GM21786 (cell line): ENCODE data around the gene FGD2.
"Not testable (repeated sequence)": the region's sequence is repeated elsewhere in the genome, so short reads cannot be mapped to it uniquely, and the experiment has no call there.

Experiments used
- ATAC-seq: cut with Tn5 transposase; IDR thresholded peaks from one replicate; pipeline ENCODE4 v1.9.1; 2021; ENCODE audit not compliant: unreplicated experiment

The FGD2 gene

DNA sequence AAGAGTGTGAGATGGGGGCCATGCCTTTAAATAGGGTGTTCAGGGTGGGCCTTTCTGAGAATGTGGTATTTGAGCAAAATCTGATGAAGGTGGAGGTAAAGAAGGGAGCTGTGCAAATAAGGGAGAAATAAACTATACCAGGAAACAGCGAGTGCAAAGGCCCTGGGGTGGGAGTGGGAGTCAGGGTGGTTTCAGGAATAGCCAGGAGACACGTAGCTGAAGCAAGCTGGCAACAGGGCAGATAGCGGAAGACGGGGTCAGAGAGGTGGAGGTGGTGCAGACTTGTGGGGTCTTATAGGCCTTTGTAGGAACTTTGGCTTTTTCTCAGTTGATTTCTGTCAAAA is 51.6 kb downstream of the FGD2 start:
- no peak for ATAC-seq

DNA sequence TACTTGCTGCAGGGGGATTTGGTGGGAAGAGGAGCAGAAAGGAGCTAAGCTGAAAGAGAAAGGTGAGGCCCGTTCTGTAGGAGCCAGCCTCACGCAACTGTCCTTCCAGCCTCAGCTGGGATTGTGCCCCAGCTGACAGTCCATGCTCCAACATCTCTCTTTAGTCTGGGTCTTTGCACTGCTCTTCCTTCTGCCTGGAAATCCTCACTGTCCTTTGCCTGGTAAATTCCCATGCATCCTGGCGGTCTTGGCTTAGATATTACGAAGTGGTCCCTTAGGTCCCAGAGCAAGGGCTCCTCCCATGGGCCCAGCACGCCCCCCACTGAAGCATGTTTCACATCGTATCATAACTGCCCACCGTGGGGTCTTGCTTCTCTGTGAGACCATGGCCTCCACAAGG is 52.2 kb downstream of the FGD2 start:
- no peak for ATAC-seq

DNA sequence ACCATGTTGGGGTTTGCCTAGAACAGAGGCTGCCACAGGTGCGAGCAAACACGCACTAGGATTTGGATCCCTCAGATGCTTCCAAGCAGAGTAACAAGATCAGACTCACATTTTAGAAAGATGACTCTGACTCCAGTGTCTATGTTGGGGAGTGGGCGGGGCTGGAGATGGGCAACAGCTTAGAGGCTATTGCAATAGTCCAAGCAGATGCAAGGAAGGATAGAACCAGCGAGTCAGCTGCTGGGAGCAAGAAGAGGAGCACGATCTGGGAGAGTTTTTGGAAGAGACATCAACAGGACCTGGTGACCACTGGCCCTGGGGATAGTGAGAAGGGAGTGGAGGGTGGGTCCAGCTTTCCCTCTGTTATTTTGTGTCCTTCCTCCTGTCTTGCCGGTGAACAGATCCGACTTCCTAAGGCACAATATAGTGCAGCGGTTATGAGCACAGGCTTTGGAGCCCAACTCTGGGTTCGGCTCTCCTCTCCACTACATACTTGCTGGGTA is 52.7 kb downstream of the FGD2 start:
- ATAC-seq = no peak

DNA sequence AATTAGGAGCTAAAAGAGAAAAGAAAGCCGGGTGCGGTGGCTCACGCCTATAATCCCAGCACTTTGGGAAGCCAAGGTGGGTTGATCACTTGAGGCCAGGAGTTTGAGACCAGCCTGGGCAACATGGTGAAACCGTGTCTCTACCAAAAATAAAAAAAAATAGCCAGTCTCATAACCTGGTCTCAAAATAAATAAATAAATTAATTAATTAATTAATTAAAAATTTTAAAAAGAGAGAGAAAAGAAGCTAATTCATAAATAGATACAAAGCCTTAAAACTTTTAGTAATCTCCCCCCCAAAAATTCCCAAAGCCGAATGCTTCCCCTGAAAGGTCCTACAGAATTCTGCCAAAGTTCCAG is 53.5 kb downstream of the FGD2 start:
- ATAC-seq = not testable (repeated sequence)

DNA sequence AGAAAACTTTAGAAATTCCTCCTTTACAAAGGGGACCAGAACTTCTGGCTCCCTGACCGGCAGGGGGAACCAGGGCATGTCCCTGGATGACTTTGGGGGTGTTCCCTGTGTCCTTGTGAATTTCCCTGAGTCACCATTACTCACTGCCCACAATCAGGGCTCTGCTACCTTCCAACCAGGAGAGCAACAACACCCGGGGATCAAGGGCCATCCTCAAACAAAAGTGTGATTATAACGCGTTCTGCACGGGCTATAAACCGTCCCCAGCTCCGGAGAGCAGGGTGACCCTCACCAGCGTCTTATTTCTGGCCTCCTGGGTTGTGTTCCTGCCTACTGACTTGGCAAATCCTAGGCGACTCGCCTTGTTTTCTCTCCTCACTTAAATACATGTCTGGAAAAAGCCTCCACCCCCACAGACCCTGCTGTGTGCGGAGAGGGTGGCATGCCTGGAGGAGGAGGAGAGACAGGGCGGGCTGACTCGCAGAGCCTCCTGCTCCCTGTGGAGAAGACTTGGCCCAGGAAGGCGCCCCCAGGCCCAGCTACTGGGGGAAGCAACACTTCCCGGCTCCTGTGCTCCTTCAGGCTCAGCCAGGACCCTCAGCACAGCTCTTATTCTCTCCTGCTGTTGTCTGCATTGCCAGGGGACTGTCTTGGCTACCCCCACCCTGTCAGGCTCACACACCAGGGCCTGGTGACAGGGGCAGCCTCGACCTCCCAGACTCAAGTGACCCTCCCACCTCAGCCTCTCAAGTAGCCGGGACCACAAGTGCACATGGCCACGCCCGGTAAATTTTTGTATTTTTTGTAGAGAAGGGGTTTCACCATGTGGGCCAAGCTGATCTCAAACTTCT is 54.1 kb downstream of the FGD2 start:
- ATAC-seq = no peak

DNA sequence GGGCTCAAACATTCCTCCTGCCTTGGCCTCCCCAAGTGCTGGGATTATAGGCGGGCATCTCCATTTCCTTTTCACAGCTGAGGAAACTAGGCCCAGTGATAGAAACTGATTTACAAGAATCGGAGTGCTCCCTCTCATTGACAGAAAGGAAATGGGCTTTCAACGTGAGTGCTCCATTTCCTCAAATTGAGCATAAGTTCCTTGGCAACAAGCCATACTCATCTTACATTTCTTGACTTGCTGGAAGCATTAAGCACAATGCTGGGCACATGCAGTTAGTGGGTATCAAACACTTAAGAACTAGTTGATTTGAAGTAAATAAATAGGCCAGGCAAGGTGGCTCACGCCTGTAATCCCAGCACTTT is 54.7 kb downstream of the FGD2 start:
- ATAC-seq = no peak

DNA sequence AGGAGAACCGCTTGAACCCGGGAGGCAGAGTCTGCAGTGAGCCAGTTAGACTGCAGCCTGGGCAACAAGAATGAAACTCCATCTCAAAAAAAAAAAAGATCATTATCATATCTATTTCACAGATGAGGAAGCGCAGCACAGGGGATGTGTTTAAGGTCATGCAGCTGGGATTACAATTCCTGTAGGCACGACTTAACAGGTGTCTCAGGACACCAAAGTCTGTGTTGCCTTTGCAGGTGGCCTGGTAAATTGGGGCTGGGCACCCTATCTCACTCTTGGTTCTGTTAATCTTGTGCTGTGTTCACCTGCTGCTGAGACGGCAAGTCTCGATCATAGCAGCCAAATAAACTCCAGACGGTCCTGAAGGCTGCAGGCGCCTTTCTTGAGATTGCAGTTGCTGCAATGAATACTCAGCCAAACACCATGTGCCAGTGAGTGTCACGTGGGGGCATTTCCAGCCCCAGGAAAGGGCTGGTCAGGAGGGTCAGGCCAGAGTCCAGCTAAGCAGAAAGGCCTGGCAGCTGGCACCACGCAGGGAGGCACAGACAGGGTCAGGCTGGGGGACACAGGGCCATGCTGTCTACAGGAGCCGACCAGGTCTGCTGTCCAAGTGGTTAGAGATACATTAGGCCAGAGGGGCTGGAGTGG is 55.8 kb downstream of the FGD2 start:
- no peak for ATAC-seq

DNA sequence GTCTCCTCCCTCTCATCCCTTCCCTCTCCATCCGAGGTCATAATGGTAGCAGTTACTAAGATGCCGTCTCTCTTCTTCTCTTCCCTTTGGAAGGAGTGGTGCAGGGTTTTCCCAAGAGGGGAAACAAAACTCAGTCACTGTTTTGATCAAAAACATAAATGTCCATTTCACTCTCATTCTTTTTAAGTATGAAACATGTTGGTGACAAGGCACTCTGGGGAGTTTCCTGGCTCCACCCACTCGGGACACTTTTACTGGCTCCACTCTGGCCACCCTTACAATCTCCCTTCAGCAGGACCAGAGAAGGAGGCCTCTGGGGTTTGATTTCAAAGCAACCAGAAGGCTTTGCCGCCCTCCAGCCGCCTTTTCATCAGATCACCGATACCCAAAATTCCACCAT is 57.0 kb downstream of the FGD2 start:
- no peak for ATAC-seq

DNA sequence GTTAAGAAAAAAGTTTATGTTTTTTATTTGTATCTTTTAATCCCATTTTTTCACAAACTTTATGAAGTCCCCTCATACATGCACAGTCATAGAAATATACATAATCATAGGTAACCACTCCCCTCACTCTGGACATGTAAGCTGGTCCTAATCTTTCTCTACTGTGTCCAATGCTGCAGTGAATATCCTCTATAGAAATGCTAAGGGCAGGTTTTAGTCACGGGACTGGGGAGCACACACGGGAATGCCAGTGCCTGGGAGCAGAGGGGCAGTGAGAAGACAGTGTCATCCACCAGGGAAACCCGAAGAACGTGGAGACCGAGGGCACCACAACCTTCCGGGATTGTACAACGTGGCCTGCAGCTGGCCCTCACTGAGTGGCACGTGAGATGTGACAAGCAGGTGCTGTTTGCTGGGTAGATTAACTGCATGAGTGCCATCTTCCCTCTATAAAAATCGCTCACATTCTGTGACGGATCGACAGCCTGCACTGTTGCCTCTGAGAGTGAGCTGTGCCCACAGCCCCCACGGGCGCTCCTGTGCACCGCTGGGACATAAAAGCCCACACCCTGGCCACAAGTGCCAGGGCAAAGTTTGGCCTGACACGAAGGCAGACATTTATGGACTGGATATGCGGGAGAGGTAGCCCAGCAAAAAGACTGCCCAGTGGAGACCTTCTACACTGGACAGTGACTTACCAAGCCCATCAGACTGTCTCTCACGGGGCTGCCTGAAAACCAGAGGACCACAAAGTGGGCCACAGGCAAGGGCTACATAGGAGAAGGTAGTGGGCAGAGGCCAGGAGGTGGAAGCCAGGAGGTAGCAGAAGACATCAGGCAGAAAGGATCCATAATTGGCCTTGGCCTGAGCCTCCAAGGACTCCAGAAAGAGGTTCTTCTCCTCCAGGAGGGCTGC is 63.2 kb downstream of the FGD2 start:
- no peak for ATAC-seq

DNA sequence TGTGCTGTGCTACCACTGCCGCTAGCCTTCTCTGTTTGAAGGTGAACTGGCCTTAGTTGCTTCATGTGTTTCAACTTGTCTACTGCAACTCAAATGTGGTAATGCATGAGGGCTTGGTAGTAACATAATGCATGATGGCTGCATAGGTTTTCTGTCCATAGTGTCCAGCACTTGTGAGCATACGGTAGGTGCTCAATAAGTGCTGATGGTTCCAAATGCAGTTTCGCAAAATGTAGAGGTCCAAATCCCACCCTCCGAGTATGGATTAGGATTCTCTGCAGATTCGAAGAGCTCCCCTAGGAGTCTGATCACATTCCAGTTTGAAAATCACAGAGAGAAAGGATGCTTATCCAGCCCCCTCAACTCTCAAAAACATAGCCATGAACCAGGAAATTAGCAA is 64.2 kb downstream of the FGD2 start:
- ATAC-seq = no peak

DNA sequence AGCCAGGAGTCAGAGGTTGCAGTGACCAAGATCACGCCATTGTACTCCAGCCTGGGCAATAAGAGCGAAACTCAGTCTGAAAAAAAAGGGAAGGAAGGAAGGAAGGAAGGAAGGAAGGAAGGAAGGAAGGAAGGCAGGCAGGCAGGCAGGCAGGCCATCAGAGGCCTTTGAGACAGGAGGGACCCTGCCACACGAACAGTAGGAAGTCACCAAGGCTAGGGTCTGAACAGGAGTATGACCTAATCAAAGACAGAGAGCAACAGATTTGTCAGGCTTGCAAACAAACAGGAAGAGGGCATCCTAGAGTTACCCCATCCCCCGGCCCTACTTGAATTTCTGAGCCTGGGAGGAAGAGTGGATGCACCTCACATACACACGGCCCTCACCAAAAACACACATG is 67.1 kb downstream of the FGD2 start:
- ATAC-seq = no peak

DNA sequence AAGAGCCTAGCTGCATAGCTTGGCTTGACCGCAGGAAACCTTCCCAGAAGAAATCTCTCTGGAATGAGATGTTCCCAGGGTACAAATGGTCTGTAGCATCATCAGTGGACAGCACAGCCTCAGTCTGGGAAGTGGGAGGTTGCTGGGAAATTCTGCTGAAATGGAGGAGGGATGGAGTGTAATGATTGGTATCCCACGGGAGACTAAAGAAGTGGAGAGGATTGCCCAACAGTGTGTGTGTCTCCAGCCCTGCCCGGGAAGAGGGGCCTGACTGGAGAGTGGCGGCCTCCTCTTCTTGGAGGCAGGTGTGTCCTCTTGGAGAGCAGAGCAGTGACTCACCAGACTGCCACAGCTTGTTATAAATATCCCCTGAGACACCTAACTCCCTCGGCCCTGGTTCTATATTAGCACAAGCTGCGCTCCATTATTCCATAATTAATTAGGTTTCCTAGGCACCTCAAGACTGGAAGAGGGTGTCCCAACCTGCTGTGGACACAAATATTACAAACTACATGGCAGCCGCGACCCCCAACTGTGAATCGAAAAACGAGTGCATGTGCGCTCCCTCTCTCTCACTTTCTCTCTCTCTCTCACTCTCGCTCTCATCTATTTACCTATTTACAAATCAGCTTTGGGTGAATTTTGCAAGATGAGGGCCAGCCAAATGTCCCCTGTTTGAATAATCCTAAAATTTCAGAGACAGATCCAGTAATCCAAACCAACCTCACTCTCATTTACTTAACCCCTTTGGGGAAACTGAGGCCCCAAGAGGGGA is 68.8 kb downstream of the FGD2 start:
- ATAC-seq = no peak

DNA sequence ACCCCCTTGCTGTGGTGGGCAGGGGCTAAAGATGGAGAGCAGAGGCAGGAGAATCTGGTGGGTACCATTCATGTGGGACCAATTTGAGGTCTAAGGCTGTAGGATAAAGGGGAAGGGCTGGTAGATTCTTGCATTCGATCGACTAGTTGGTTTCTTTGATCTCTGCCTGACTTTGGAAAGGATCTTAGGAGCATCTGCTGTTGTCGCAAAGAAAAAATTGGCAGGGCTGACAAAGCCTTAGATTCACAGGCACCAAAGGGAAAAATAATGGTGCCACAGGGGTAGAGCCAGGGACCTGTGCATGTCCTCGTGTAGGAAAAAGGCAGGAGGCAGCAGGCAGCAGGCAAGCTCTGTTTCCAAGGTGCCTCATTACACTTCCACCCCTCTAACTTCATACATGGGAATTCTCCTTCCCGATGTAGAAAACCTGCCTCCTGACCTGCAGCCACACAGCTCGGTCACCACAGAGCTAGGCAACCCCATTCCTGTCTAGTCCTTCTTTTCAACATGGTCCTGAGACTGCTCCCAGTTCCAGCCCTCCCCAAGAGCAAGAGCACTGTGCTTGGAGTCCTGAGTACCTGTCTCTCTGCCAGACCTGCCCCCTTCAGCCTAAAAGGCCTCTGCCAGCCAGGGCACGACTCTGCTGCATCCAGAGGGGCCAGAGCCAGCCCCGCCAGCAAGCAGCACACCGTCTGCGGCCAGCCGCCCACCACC is 71.9 kb downstream of the FGD2 start:
- ATAC-seq = no peak

DNA sequence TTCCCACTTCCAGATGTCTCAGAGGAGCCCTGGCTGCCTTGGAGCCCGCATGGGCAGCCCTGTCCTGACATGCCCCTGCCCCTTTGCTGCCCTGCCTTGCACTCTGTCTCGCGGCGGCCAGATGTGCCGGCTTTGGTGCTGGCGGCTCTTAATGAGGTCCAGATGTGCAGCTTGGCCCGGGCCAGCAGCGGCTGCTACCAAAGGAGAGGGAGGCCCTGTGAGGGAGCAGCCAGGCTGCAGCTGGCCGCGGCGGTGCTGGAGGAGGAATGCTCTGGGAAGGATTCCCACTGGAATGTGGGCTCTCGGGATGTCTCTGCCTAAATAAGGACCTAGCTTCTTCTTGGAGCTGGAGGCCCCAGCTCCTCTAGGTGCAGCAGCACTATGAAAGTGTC is 72.4 kb downstream of the FGD2 start:
- ATAC-seq = no peak
